Esophagus muscularis mucosa (tissue), 4 donors: ENCODE data around the gene PCIF1.

Experiments used
- EP300 ChIP-seq: sonication (generic); formaldehyde crosslinking; IDR thresholded peaks from one replicate; pipeline ENCODE4 v1.6.1; 2017; ENCODE audit warnings: antibody characterized with exemption
- POLR2A ChIP-seq: fragments of 450-650 bp; IDR thresholded peaks from one replicate; pipeline ENCODE4 v1.6.1; 2017; ENCODE audit warnings: antibody characterized with exemption, moderate library complexity, mild to moderate bottlenecking, low read depth
- POLR2AphosphoS5 ChIP-seq, 2 donors: sonication (generic); formaldehyde crosslinking; IDR thresholded peaks; one replicate each; pipeline ENCODE4 v1.6.1; 2017; ENCODE audit warnings: antibody characterized with exemption in 2 of 2
- TF ChIP-seq, protein P1 (sequence below), 3 experiments: fragments of 200-600 bp in 2 of 3; fragments of 450-650 bp in 1 of 3; sonication (generic) in 2 of 3; IDR thresholded peaks; one replicate each; pipeline ENCODE4 v1.5.1; 2017 to 2019; ENCODE audit warnings: antibody characterized with exemption in 3 of 3, mild to moderate bottlenecking in 2 of 3, moderate library complexity in 1 of 3

DNA sequence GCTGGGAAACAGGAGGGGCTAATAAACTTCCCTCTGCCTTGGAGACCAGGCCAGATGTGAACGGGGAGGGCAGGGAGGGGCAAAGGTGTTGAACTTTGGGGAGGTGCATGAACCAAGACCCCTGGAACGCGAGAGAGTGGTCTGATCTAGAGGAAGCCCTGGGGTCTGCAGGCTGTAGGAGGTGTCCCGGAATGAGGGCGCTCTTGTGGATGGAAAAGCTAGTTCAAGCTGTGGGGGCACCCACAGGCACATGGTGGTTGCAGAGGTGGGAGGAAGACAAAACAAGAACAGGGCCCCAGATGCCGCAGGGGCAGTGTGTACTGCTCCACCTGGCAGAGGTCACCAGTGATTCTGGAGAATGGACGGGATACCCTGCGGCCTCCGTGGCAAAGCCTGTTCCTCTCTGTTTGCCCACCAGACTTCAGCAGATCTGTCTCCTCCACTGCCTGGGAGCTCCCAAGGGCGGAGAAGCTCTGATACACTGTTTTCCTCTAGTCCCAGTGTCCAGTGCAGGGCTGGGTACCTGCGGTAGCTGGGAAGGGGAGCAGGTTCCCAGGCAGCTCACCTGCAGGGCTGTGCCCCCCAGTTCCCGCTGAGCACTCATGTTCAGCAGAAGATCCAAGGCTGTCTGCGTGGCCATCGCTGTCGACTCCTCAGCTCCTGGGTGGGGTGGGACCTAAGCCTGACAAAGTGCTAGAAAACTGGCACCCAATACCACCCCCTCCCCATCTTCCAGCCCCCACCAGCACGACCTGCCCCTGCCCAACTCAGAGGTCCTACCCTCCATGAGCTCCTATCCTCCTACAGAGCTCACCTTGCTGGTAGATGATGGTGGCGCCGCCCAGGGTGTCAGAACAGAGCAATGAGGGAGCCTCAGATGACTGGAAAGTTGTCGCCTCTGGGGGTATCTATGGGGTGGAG lies 22.8 kb downstream of the PCIF1 start:
- TF ChIP-seq, protein P1, sequence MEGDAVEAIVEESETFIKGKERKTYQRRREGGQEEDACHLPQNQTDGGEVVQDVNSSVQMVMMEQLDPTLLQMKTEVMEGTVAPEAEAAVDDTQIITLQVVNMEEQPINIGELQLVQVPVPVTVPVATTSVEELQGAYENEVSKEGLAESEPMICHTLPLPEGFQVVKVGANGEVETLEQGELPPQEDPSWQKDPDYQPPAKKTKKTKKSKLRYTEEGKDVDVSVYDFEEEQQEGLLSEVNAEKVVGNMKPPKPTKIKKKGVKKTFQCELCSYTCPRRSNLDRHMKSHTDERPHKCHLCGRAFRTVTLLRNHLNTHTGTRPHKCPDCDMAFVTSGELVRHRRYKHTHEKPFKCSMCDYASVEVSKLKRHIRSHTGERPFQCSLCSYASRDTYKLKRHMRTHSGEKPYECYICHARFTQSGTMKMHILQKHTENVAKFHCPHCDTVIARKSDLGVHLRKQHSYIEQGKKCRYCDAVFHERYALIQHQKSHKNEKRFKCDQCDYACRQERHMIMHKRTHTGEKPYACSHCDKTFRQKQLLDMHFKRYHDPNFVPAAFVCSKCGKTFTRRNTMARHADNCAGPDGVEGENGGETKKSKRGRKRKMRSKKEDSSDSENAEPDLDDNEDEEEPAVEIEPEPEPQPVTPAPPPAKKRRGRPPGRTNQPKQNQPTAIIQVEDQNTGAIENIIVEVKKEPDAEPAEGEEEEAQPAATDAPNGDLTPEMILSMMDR (IDR thresholded peaks at IDR 0.05), result no peak
- no peak for TF ChIP-seq EP300
- no peak for TF ChIP-seq POLR2A
- TF ChIP-seq POLR2AphosphoS5 (IDR thresholded peaks at IDR 0.05), result no peak
